HCT116 (cell line): Measurements from ENCODE around the gene SULT1A2. TPM values are rescaled to one million over a fixed set of nuclear protein-coding genes. Genes with fewer than 3 reads are reported as not detected.

Source experiments
- ATAC-seq: fragments of 200-7000 bp; cut with Tn5 transposase; 2 replicates; pipeline ENCODE4 v1.9.1; 2020; ENCODE audit warnings: mild to moderate bottlenecking, moderate library complexity
- BruUV-seq: library from RNA; stranded (reverse); fragments of 400-500 nt; replicated peaks from 2 replicates; lab custom pipeline; 2021; lab: Mats Ljungman, UMichigan
- CTCF ChIA-PET: fragments of 300-600 bp; sonication (Branson Sonifier 250); formaldehyde crosslinking; loops from one replicate; lab custom pipeline; 2021; ENCODE audit warnings: antibody characterized with exemption; lab: Charles Lee
- POLR2A ChIA-PET: fragments of 300-600, 350-600 bp; sonication (Branson Sonifier 250); formaldehyde crosslinking; loops from one replicate; lab custom pipeline; 2021; ENCODE audit warnings: antibody characterized with exemption; lab: Charles Lee
- RAD21 ChIA-PET, 2 experiments: fragments of 300-600 bp; sonication (Branson Sonifier 250); formaldehyde crosslinking; loops; one replicate each; lab custom pipeline; 2023; ENCODE audit warnings: low total read pairs in 2 of 2; ENCODE audit not compliant: uncharacterized antibody in 2 of 2, unreplicated experiment in 2 of 2, low non-redundant PET in 1 of 2; lab: Charles Lee
- DNase-seq: peaks from one replicate; pipeline ENCODE4 v3.0.0-alpha.2; 2010; ENCODE audit warnings: low read depth, low spot score
- H2AFZ ChIP-seq: fragments of 200-600 bp; shearing (Covaris generic), sonication (generic); 2 replicates; pipeline ENCODE4 v1.6.1; 2017; ENCODE audit warnings: low read depth, mixed run types, mixed read lengths, antibody characterized with exemption, low read length; ENCODE audit not compliant: poor library complexity, severe bottlenecking
- H3K27ac ChIP-seq: 2 replicates; pipeline ENCODE4 v1.5.1; 2012; ENCODE audit warnings: low read depth, low read length
- H3K27me3 ChIP-seq: fragments of 200-600 bp; sonication (generic); 2 replicates; pipeline ENCODE4 v1.6.1; 2016; ENCODE audit warnings: mixed run types, low read length, mixed read lengths; ENCODE audit not compliant: insufficient read depth
- H3K36me3 ChIP-seq, 2 experiments: fragments of 200-500 bp in 1 of 2; fragments of 200-600 bp in 1 of 2; sonication (Bioruptor generic) in 1 of 2; sonication (generic) in 1 of 2; 2 replicates each; pipeline versions ENCODE4 v1.5.1 to v1.6.1; 2014 to 2016; ENCODE audit warnings: low read length in 2 of 2, inconsistent platforms in 1 of 2, mixed read lengths in 1 of 2, mixed run types in 1 of 2; ENCODE audit not compliant: insufficient read depth in 2 of 2, control insufficient read depth in 1 of 2
- H3K4me1 ChIP-seq, 2 experiments: fragments of 200-600 bp in 1 of 2; sonication (generic) in 1 of 2; 2 replicates each; pipeline versions ENCODE4 v1.5.1 to v1.6.1; 2012 to 2017; ENCODE audit warnings: low read length in 2 of 2, inconsistent platforms in 1 of 2, mild to moderate bottlenecking in 1 of 2, mixed read lengths in 1 of 2, mixed run types in 1 of 2, moderate library complexity in 1 of 2; ENCODE audit not compliant: insufficient read depth in 2 of 2, control insufficient read depth in 1 of 2
- H3K4me2 ChIP-seq: fragments of 200-600 bp; sonication (generic); 2 replicates; pipeline ENCODE4 v1.6.1; 2017; ENCODE audit warnings: mixed run types, low read length, mixed read lengths
- H3K4me3 ChIP-seq, 2 experiments: fragments of 200-600 bp in 1 of 2; sonication (generic) in 1 of 2; replicated peaks in 1 of 2; 2 replicates each; pipeline ENCODE4 v1.5.1; 2011 to 2016; ENCODE audit warnings: low read length in 2 of 2, control low read depth in 1 of 2, low read depth in 1 of 2, mild to moderate bottlenecking in 1 of 2, mixed read lengths in 1 of 2, mixed run types in 1 of 2
- H3K79me2 ChIP-seq: fragments of 200-600 bp; sonication (generic); 2 replicates; pipeline ENCODE4 v1.6.1; 2017; ENCODE audit warnings: mild to moderate bottlenecking, mixed run types, low read length, moderate library complexity, mixed read lengths; ENCODE audit not compliant: insufficient read depth
- H3K9ac ChIP-seq: fragments of 200-600 bp; sonication (generic); 2 replicates; pipeline ENCODE4 v1.6.1; 2016; ENCODE audit warnings: low read length, mixed read lengths
- H3K9me2 ChIP-seq: fragments of 200-600 bp; sonication (generic), shearing (Covaris generic); 2 replicates; pipeline ENCODE4 v1.6.1; 2017; ENCODE audit warnings: mixed run types, mild to moderate bottlenecking, moderate library complexity; ENCODE audit not compliant: insufficient read depth
- H3K9me3 ChIP-seq, 2 experiments: fragments of 200-500 bp in 1 of 2; fragments of 200-600 bp in 1 of 2; sonication (Bioruptor generic) in 1 of 2; sonication (generic) in 1 of 2; 2 replicates each; pipeline ENCODE4 v1.6.1; 2014 to 2017; ENCODE audit warnings: low read length in 2 of 2, mixed read lengths in 2 of 2, inconsistent platforms in 1 of 2, low read depth in 1 of 2, mild to moderate bottlenecking in 1 of 2, mixed run types in 1 of 2, moderate library complexity in 1 of 2; ENCODE audit not compliant: control insufficient read depth in 1 of 2, insufficient read depth in 1 of 2
- H4K20me1 ChIP-seq: fragments of 200-600 bp; sonication (generic), shearing (Covaris generic); 2 replicates; pipeline ENCODE4 v1.6.1; 2017; ENCODE audit warnings: mixed run types, mild to moderate bottlenecking, moderate library complexity; ENCODE audit not compliant: insufficient read depth
- CBX3 ChIP-seq: IDR thresholded peaks from 2 replicates; pipeline ENCODE4 v1.6.1; 2012; ENCODE audit warnings: low read depth
- CEBPB ChIP-seq: IDR thresholded peaks from 2 replicates; pipeline ENCODE4 v1.6.1; 2012; ENCODE audit warnings: low read depth
- CTCF ChIP-seq, 3 experiments: fragments of 200-600 bp in 1 of 3; sonication (generic) in 1 of 3; IDR thresholded peaks in 2 of 3; conservative IDR thresholded peaks in 1 of 3; 2 replicates each; pipeline ENCODE4 v1.5.1; 2012 to 2017; ENCODE audit warnings: low read depth in 2 of 3, low read length in 2 of 3, antibody characterized with exemption in 1 of 3, borderline replicate concordance in 1 of 3, control low read depth in 1 of 3, mild to moderate bottlenecking in 1 of 3, mixed read lengths in 1 of 3, mixed run types in 1 of 3, moderate library complexity in 1 of 3; ENCODE audit not compliant: insufficient read depth in 1 of 3
- ELF1 ChIP-seq: IDR thresholded peaks from 2 replicates; pipeline ENCODE4 v1.6.1; 2012; ENCODE audit warnings: low read depth, borderline replicate concordance
- EZH2 ChIP-seq: fragments of 200-600 bp; sonication (generic); IDR thresholded peaks from 2 replicates; pipeline ENCODE4 v1.6.1; 2017; ENCODE audit warnings: antibody characterized with exemption, mixed run types
- EZH2phosphoT487 ChIP-seq: fragments of 200-600 bp; IDR thresholded peaks from 2 replicates; pipeline ENCODE4 v1.6.1; 2018; ENCODE audit warnings: antibody characterized with exemption, borderline replicate concordance
- FOSL1 ChIP-seq: IDR thresholded peaks from 2 replicates; pipeline ENCODE4 v1.6.1; 2012; ENCODE audit warnings: low read depth
- JUND ChIP-seq: IDR thresholded peaks from 2 replicates; pipeline ENCODE4 v1.6.1; 2012
- MAX ChIP-seq: IDR thresholded peaks from 2 replicates; pipeline ENCODE4 v1.6.1; 2012
- POLR2A ChIP-seq: IDR thresholded peaks from 2 replicates; pipeline ENCODE4 v1.7.0; 2011; ENCODE audit warnings: borderline replicate concordance; ENCODE audit not compliant: insufficient read depth, insufficient read length; ENCODE audit errors: extremely low read depth
- POLR2AphosphoS5 ChIP-seq: IDR thresholded peaks from 2 replicates; pipeline ENCODE4 v1.6.1; 2011; ENCODE audit warnings: mild to moderate bottlenecking, low read depth, low read length, moderate library complexity
- RAD21 ChIP-seq: IDR thresholded peaks from 2 replicates; pipeline ENCODE4 v1.6.1; 2012; ENCODE audit warnings: low read depth, mild to moderate bottlenecking
- SIN3A ChIP-seq: IDR thresholded peaks from 2 replicates; pipeline ENCODE4 v1.6.1; 2012; ENCODE audit warnings: low read depth
- SP1 ChIP-seq: IDR thresholded peaks from 2 replicates; pipeline ENCODE4 v1.6.1; 2012; ENCODE audit warnings: low read depth
- SRF ChIP-seq: IDR thresholded peaks from 2 replicates; pipeline ENCODE4 v1.6.1; 2012; ENCODE audit warnings: low read depth
- TCF7L2 ChIP-seq: IDR thresholded peaks from 2 replicates; pipeline ENCODE4 v1.7.0; 2011; ENCODE audit warnings: borderline replicate concordance, inconsistent platforms; ENCODE audit not compliant: insufficient read depth, insufficient read length; ENCODE audit errors: extremely low read depth
- ZBTB33 ChIP-seq: IDR thresholded peaks from 2 replicates; pipeline ENCODE4 v1.6.1; 2011; ENCODE audit warnings: mild to moderate bottlenecking, low read length, moderate library complexity; ENCODE audit not compliant: insufficient replicate concordance; ENCODE audit errors: extremely low read depth
- ZFX ChIP-seq: fragments of 450-650 bp; IDR thresholded peaks from 2 replicates; pipeline ENCODE4 v1.6.1; 2017
- ZNF274 ChIP-seq: fragments of 200-500 bp; sonication (Bioruptor generic); IDR thresholded peaks from 2 replicates; pipeline ENCODE4 v1.6.1; 2014; ENCODE audit warnings: mild to moderate bottlenecking, low read depth, low read length, inconsistent platforms
- intact Hi-C: fragments of 100-400 bp; cut with micrococcal nuclease; formaldehyde crosslinking; loops from 2 replicates; pipeline ENCODE4 v1.10.0; 2022
- total RNA-seq: library from RNA; stranded (reverse); gene quantifications from one replicate; pipeline ENCODE4 v1.2.1, GENCODE V29; 2021; ENCODE audit not compliant: unreplicated experiment

SULT1A2 gene
- total RNA-seq, 1 experiment from 2014 or later = 1.9 TPM

GRCh38 chr16:28553776-28554633 is 42.8 kb downstream of the SULT1A2 start, which contains the start of gene SGF29:
SGF29 (plus strand) TSS chr16:28553920; CDS start chr16:28581070, 27,150 bp downstream.
- Histone ChIP-seq H4K20me1 (no peaks in the 10 kb centered on the region), H3K4me1 (peaks cover 5 to 20% of the 10 kb centered on the region in 2 experiments; a peak in 3 of 4 replicates), H3K9me2 (no peaks in the 10 kb centered on the region), H3K36me3 (no peaks in the 10 kb centered on the region; a peak in 1 of 4 replicates), H3K4me2 (peak within 1 kb of the TSS; percentile 83), H3K27me3 (no peaks in the 10 kb centered on the region), H3K27ac (peak within 1 kb of the TSS; percentile 83), H3K79me2 (peaks cover 6% of the 10 kb centered on the region; the same call in 1 of the 2 replicates), H3K9ac (peak within 1 kb of the TSS; percentile 70), H3K4me3 (peak within 1 kb of the TSS; percentile 57 to 62), H3K9me3 (no peaks in the 10 kb centered on the region), H2AFZ (peak within 1 kb of the TSS; percentile 22)
- ChIA-PET CTCF (no interaction called here), RAD21 (no interaction called here), POLR2A (interaction anchor here (0.7 kb wide), 1 partner anchor 10 kb away, joined by 3 read pairs; no protein-coding TSS in a partner anchor)
- TSS peak; percentile 99 for BruUV-seq
- ATAC-seq = peak; percentile 89
- DNase-seq = peak; percentile 86
- intact Hi-C loops = no loop called here
- TF ChIP-seq FOSL1 = no peak
- no peak for TF ChIP-seq JUND
- TF ChIP-seq POLR2AphosphoS5 = peak; percentile 95
- TF ChIP-seq SRF = peak; percentile 89
- TF ChIP-seq EZH2 = no peak
- TF ChIP-seq ZBTB33 = no peak
- TF ChIP-seq SIN3A = no peak
- no peak; the same call in 1 of the 2 replicates for TF ChIP-seq SP1
- TF ChIP-seq TCF7L2 = peak; percentile 61
- no peak for TF ChIP-seq CEBPB
- no peak for TF ChIP-seq RAD21
- TF ChIP-seq ZNF274 = no peak
- 0 out of 6 replicates have a peak, but pooled peaks of 1 of the 3 experiments have one; percentile 1 for TF ChIP-seq CTCF (IDR thresholded peaks at IDR 0.05 in 2 of 3, conservative IDR thresholded peaks at IDR 0.05 in 1 of 3; ENCODE audit: borderline replicate concordance in 1 of 3, insufficient read depth in 1 of 3, low read depth in 2 of 3, low read length in 2 of 3)
- no peak for TF ChIP-seq ELF1
- no peak for TF ChIP-seq EZH2phosphoT487
- peak; percentile 80 for TF ChIP-seq CBX3
- peak; percentile 93 for TF ChIP-seq MAX
- peak; percentile 84 for TF ChIP-seq POLR2A
- peak; percentile 42; the same call in 1 of the 2 replicates for TF ChIP-seq ZFX
